ENCODE data around the gene SPDYE4.

The SPDYE4 gene

GRCh38 chr17:8797621-8798175 lies 39.4 kb upstream of the SPDYE4 start:
- Histone ChIP-seq H3K79me2 (ENCODE audit: insufficient read depth, low read length) (no peaks in the 10 kb centered on the region), H3K9me2 (replicated peaks; ENCODE audit: low read depth, low read length) (no peaks in the 10 kb centered on the region), H3K27me3 (ENCODE audit: insufficient read depth, low read length, poor library complexity, severe bottlenecking) (no peaks in the 10 kb centered on the region), H3K4me3 (ENCODE audit: low read length, poor library complexity, severe bottlenecking) (no peak overlapping the region), H3K4me2 (ENCODE audit: low read depth, low read length, poor library complexity, severe bottlenecking) (no peak overlapping the region), H4K20me1 (ENCODE audit: insufficient read depth, low read length, poor library complexity, severe bottlenecking) (no peaks in the 10 kb centered on the region), H3K36me3 (ENCODE audit: insufficient read depth, low read length) (peaks cover 16% of the 10 kb centered on the region; the same call in 1 of the 2 replicates), H3K9me3 (ENCODE audit: insufficient read depth, low read depth, low read length) (no peaks in the 10 kb centered on the region), H3K4me1 (ENCODE audit: insufficient read depth, low read length, poor library complexity, severe bottlenecking) (no peaks in the 10 kb centered on the region), H2AFZ (ENCODE audit: low read length) (no peak overlapping the region), H3F3A (ENCODE audit: low read depth) (no peaks in the 10 kb centered on the region), H3K9ac (ENCODE audit: low read depth, low read length, poor library complexity, severe bottlenecking) (no peak overlapping the region)
- TF ChIP-seq EZH2phosphoT487 (IDR thresholded peaks at IDR 0.05; ENCODE audit: borderline replicate concordance) (no peak), CTCF (conservative IDR thresholded peaks at IDR 0.05; ENCODE audit: low read length) (no peak)

- TF ChIP-seq CTCF (conservative IDR thresholded peaks at IDR 0.05; ENCODE audit: low read length) (no peak), EZH2phosphoT487 (IDR thresholded peaks at IDR 0.05; ENCODE audit: borderline replicate concordance) (no peak)
- no peak overlapping the region for H2AFZ ChIP-seq (ENCODE audit: low read length)
- H3F3A ChIP-seq (ENCODE audit: low read depth): no peaks in the 10 kb centered on the region
- H3K9me3 ChIP-seq (ENCODE audit: insufficient read depth, low read depth, low read length): no peaks in the 10 kb centered on the region
- H3K4me3 ChIP-seq (ENCODE audit: low read length, poor library complexity, severe bottlenecking): no peak overlapping the region
- H4K20me1 ChIP-seq (ENCODE audit: insufficient read depth, low read length, poor library complexity, severe bottlenecking): no peaks in the 10 kb centered on the region
- H3K27me3 ChIP-seq (ENCODE audit: insufficient read depth, low read length, poor library complexity, severe bottlenecking): no peaks in the 10 kb centered on the region
- no peaks in the 10 kb centered on the region for H3K79me2 ChIP-seq (ENCODE audit: insufficient read depth, low read length)
- no peak overlapping the region for H3K9ac ChIP-seq (ENCODE audit: low read depth, low read length, poor library complexity, severe bottlenecking)
- no peak overlapping the region for H3K4me2 ChIP-seq (ENCODE audit: low read depth, low read length, poor library complexity, severe bottlenecking)
- H3K36me3 ChIP-seq (ENCODE audit: insufficient read depth, low read length): no peaks in the 10 kb centered on the region; the same call in 1 of the 2 replicates
- H3K4me1 ChIP-seq (ENCODE audit: insufficient read depth, low read length, poor library complexity, severe bottlenecking): no peaks in the 10 kb centered on the region
- H3K9me2 ChIP-seq (replicated peaks; ENCODE audit: low read depth, low read length): no peaks in the 10 kb centered on the region
Measured at GRCh38 chr17:8794636-8795035, 36.3 kb upstream of the SPDYE4 start.

- H3K4me1 ChIP-seq (ENCODE audit: insufficient read depth, low read length, poor library complexity, severe bottlenecking): no peaks in the 10 kb centered on the region
- no peaks in the 10 kb centered on the region for H3K9me2 ChIP-seq (replicated peaks; ENCODE audit: low read depth, low read length)
- H3K4me3 ChIP-seq (ENCODE audit: low read length, poor library complexity, severe bottlenecking): no peak overlapping the region
- H2AFZ ChIP-seq (ENCODE audit: low read length): no peak overlapping the region
- no peaks in the 10 kb centered on the region for H3K27me3 ChIP-seq (ENCODE audit: insufficient read depth, low read length, poor library complexity, severe bottlenecking)
- H3K79me2 ChIP-seq (ENCODE audit: insufficient read depth, low read length): no peaks in the 10 kb centered on the region
- H4K20me1 ChIP-seq (ENCODE audit: insufficient read depth, low read length, poor library complexity, severe bottlenecking): no peaks in the 10 kb centered on the region
- no peaks in the 10 kb centered on the region for H3F3A ChIP-seq (ENCODE audit: low read depth)
- no peaks in the 10 kb centered on the region; the same call in 1 of the 2 replicates for H3K36me3 ChIP-seq (ENCODE audit: insufficient read depth, low read length)
- no peak for TF ChIP-seq EZH2phosphoT487 (IDR thresholded peaks at IDR 0.05; ENCODE audit: borderline replicate concordance)
- TF ChIP-seq CTCF (conservative IDR thresholded peaks at IDR 0.05; ENCODE audit: low read length): no peak
- H3K9ac ChIP-seq (ENCODE audit: low read depth, low read length, poor library complexity, severe bottlenecking): no peak overlapping the region
- no peak overlapping the region for H3K4me2 ChIP-seq (ENCODE audit: low read depth, low read length, poor library complexity, severe bottlenecking)
- H3K9me3 ChIP-seq (ENCODE audit: insufficient read depth, low read depth, low read length): no peaks in the 10 kb centered on the region
Measured at GRCh38 chr17:8793649-8794048, 35.3 kb upstream of the SPDYE4 start.
